Measurements from ENCODE around the gene C12orf50. TPM values are rescaled to one million over a fixed set of nuclear protein-coding genes. Genes with fewer than 3 reads are reported as not detected.

C12orf50 gene, protein sequence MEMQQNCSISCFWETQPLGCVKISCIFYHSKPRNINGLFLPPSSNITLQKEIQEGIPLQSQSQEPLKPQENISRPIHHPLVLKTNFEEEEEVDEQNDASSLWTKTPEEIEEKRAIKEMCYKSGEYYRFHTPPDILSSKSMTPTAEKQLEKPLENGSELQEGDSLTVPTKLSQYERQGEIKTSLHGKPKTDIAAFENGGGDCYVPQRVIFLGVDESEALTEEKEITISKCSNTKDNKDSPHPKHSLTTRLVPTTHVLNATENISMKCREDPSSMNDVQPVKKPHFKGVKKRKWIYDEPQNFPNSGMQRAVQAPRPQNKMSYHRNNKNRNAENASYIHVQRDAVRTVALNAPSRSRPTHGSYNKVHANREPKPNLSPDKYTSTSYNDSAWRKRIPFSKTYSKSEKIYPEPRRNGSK
- total RNA-seq (2021; fragmentation: NEBNext Ultra II Directional; extraction: Animal tissue kit (Norgen Biotek cat#: 25700)) (not detected in 2 replicates), polyA plus RNA-seq (2011; rRNA removed) (not detected in 2 replicates), polyA minus RNA-seq (2011; rRNA and poly(A)+ RNA removed) (0.03 and 0.05 TPM in 2 replicates)
- polyA plus RNA-seq (2011; cell fraction: cytosol; rRNA removed): not detected
- not detected for polyA plus RNA-seq (2011; cell fraction: nucleus; rRNA removed)
- not detected in 4 replicates for polyA plus RNA-seq (2012, experiment 1 of 2)
- not detected for polyA plus RNA-seq (2012, experiment 2 of 2)
- polyA plus RNA-seq (2013, experiment 1 of 2): 0.04 TPM
- polyA plus RNA-seq (2013, experiment 2 of 2): 0.04 TPM
- not detected for polyA minus RNA-seq (2011; cell fraction: cytosol; rRNA and poly(A)+ RNA removed)
- 0.20 TPM for polyA minus RNA-seq (2011; cell fraction: nucleus; rRNA and poly(A)+ RNA removed)
- long read RNA-seq, experiment 1: 0 reads
- long read RNA-seq, experiment 2: 0 reads

DNA sequence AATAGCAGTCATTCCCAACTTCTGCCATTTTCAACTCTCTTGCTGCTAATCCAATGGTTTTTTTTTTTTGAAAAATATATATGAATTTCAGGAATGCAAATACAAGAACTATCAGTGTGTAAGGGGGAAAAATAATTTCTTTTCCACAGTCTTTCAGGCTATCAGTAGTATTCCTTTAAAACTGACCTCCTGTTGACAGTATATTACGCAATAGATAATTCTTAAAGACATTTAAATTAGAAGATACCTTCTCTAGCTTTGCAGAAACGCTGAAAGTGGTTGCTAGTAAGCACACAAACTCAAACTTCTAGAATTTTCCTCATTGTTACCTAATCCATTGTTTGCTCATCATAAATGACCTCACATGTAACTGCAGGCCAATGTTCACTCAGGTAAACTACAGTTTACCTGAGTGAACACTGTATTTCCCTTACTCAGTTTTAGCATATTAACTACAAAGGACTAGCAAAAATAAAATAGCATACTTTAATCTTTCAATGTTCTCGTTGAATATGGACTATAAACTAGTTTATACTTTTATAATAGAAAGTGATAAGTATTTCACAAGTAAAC lies at the start of gene C12orf50:
TSS of gene C12orf50 (minus strand) at position 309 of the 573 bp plus-strand sequence. CDS start 2,439 bp downstream, outside the sequence.
- peaks cover 2% of the 10 kb centered on the region; the same call in 1 of the 2 replicates for H3K23me2 ChIP-seq (ENCODE audit: low read depth, low read length)
- H3K4me3 ChIP-seq (ENCODE audit: extremely low read depth in 1 of 4, insufficient read depth in 2 of 4, low read depth in 3 of 4, low read length in 4 of 4): no peak within 1 kb of the TSS
- H3K56ac ChIP-seq (replicated peaks; ENCODE audit: insufficient read length, low read depth, low read length): no peak within 1 kb of the TSS
- no peaks in the 10 kb centered on the region for H3K79me1 ChIP-seq (ENCODE audit: low read depth, low read length)
- no peak within 1 kb of the TSS for H3K27ac ChIP-seq (ENCODE audit: low read depth, low read length)
- DNase-seq (ENCODE audit: low read depth in 1 of 2, low spot score in 2 of 2) (no peak), FAIRE-seq (no peak)
- H2BK5ac ChIP-seq (ENCODE audit: low read depth, low read length): no peak within 1 kb of the TSS
- H3K9me3 ChIP-seq (ENCODE audit: insufficient read depth in 2 of 2, low read depth in 1 of 2, low read length in 1 of 2): peaks cover 0 to 3% of the 10 kb centered on the region in 2 experiments; a peak in 1 of 4 replicates
- TF ChIP-seq SRF (IDR thresholded peaks at IDR 0.05; ENCODE audit: low read depth, low read length): no peak
- TF ChIP-seq CEBPB (IDR thresholded peaks at IDR 0.05; ENCODE audit: low read depth, low read length): peak; percentile 94
- no peaks in the 10 kb centered on the region for H3K79me2 ChIP-seq (ENCODE audit: control insufficient read depth in 1 of 2, insufficient read depth in 2 of 2, low read length in 2 of 2)
- ChIA-PET CTCF (ENCODE audit: partially characterized antibody) (no interaction called here), POLR2A (ENCODE audit: partially characterized antibody) (no interaction called here)
- no peaks in the 10 kb centered on the region for H3K36me3 ChIP-seq (ENCODE audit: control insufficient read depth in 2 of 4, insufficient read depth in 4 of 4, low read length in 3 of 4)
- H4K5ac ChIP-seq (ENCODE audit: insufficient read length, low read depth, low read length): no peak within 1 kb of the TSS
- H2AK5ac ChIP-seq (ENCODE audit: low read depth, low read length): no peak within 1 kb of the TSS
- no peak within 1 kb of the TSS for H3K4me2 ChIP-seq (ENCODE audit: insufficient read depth in 1 of 2, low read depth in 2 of 2, low read length in 2 of 2)
- H4K8ac ChIP-seq (ENCODE audit: extremely low read depth, insufficient read depth, low read length): no peak within 1 kb of the TSS
- 60% methylated on average over 3 of the region's 3 CpGs; no CpG with 5 or more reads in 1 of the 2 experiments for WGBS, 2 experiments (ENCODE audit: extremely low coverage in 1 of 2, insufficient coverage in 1 of 2, insufficient read length in 1 of 2, insufficient replicate concordance in 2 of 2, low coverage in 1 of 2, low lambda C conversion rate in 2 of 2, missing lambda C conversion rate in 1 of 2)
- no peak within 1 kb of the TSS for H3K23ac ChIP-seq (ENCODE audit: insufficient read length)
- no peak within 1 kb of the TSS for H2BK12ac ChIP-seq (ENCODE audit: low read depth, low read length)
- no peak within 1 kb of the TSS for H2BK15ac ChIP-seq (ENCODE audit: low read length)
- H3K4ac ChIP-seq (replicated peaks; ENCODE audit: insufficient read length, low read depth, low read length): no peak within 1 kb of the TSS
- H2AFZ ChIP-seq (ENCODE audit: low read length): no peak within 1 kb of the TSS
- no peak within 1 kb of the TSS for H2BK20ac ChIP-seq (ENCODE audit: low read length)
- H4K91ac ChIP-seq (replicated peaks; ENCODE audit: insufficient read length, low read length): no peak within 1 kb of the TSS
- H3K14ac ChIP-seq (ENCODE audit: insufficient read length): no peak within 1 kb of the TSS
- no peak within 1 kb of the TSS for H3K18ac ChIP-seq (ENCODE audit: extremely low read depth, low read length)
- H3K9ac ChIP-seq (replicated peaks in 1 of 4; ENCODE audit: extremely low read depth in 1 of 4, low read depth in 3 of 4, low read length in 3 of 4): no peak within 1 kb of the TSS
- H3K4me1 ChIP-seq (replicated peaks in 1 of 4; ENCODE audit: control insufficient read depth in 3 of 4, insufficient read depth in 4 of 4, low read length in 3 of 4): no peaks in the 10 kb centered on the region
- H2BK120ac ChIP-seq (replicated peaks; ENCODE audit: low read depth, low read length): no peak within 1 kb of the TSS
- no peaks in the 10 kb centered on the region for H4K20me1 ChIP-seq (replicated peaks in 1 of 2; ENCODE audit: control insufficient read depth in 1 of 2, insufficient read depth in 2 of 2, low read length in 2 of 2)
- no peaks in the 10 kb centered on the region for H3K27me3 ChIP-seq (replicated peaks in 1 of 4; ENCODE audit: control insufficient read depth in 3 of 4, extremely low read depth in 1 of 4, insufficient read depth in 3 of 4, low read length in 3 of 4)

Data from H1 (cell line).